CD4-positive, alpha-beta T cell treated with Interleukin-12 subunit alpha and Interleukin-12 subunit beta, for 1 hour (primary cell): ENCODE measurements around the gene OR2Y1.
A peak's percentile ranks its signal among the peaks of the same experiment; 100 is the strongest.
"Not testable (repeated sequence)": the region's sequence is repeated elsewhere in the genome, so short reads cannot be mapped to it uniquely, and the experiment has no call there.

Source experiments
- DNase-seq: peaks from one replicate; pipeline ENCODE4 v3.0.0-alpha.2; 2020

The OR2Y1 gene

GRCh38 chr5:180739958-180740357 lies at the start of gene OR2Y1:
TSS of gene OR2Y1 (minus strand) at chr5:180740058. CDS start at chr5:180740058, 0 bp downstream.
- no peak for DNase-seq

- DNase-seq = not testable (repeated sequence)
Measured at GRCh38 chr5:180788651-180789410, 49.0 kb upstream of the OR2Y1 start.

- DNase-seq = no peak
Measured at GRCh38 chr5:180787711-180788431, 48.0 kb upstream of the OR2Y1 start.

GRCh38 chr5:180786531-180787398 lies 46.9 kb upstream of the OR2Y1 start:
- DNase-seq = no peak

GRCh38 chr5:180785794-180786221 lies 46.0 kb upstream of the OR2Y1 start:
- DNase-seq = no peak

GRCh38 chr5:180785121-180785781 lies 45.4 kb upstream of the OR2Y1 start:
- no peak for DNase-seq

GRCh38 chr5:180784497-180785097 lies 44.7 kb upstream of the OR2Y1 start:
- DNase-seq = peak; percentile 78

- DNase-seq = no peak
Measured at GRCh38 chr5:180783340-180784052, 43.6 kb upstream of the OR2Y1 start.

GRCh38 chr5:180782748-180783147 lies 42.9 kb upstream of the OR2Y1 start:
- no peak for DNase-seq

- not testable (repeated sequence) for DNase-seq
Measured at GRCh38 chr5:180781900-180782326, 42.1 kb upstream of the OR2Y1 start.

GRCh38 chr5:180779985-180780610 lies 40.2 kb upstream of the OR2Y1 start:
- no peak for DNase-seq

- no peak for DNase-seq
Measured at GRCh38 chr5:180777475-180777874, 37.6 kb upstream of the OR2Y1 start.

- no peak for DNase-seq
Measured at GRCh38 chr5:180776376-180776775, 36.5 kb upstream of the OR2Y1 start.

GRCh38 chr5:180775624-180776023 lies 35.8 kb upstream of the OR2Y1 start:
- no peak for DNase-seq

GRCh38 chr5:180771839-180772238 lies 32.0 kb upstream of the OR2Y1 start:
- no peak for DNase-seq

GRCh38 chr5:180769821-180770220 lies 30.0 kb upstream of the OR2Y1 start:
- no peak for DNase-seq

GRCh38 chr5:180755601-180756000 lies 15.7 kb upstream of the OR2Y1 start:
- DNase-seq = no peak

GRCh38 chr5:180744253-180744652 lies 4.4 kb upstream of the OR2Y1 start:
- DNase-seq = no peak

- no peak for DNase-seq
Measured at GRCh38 chr5:180742727-180743126, 2.9 kb upstream of the OR2Y1 start.

GRCh38 chr5:180740953-180741352 lies 1.1 kb upstream of the OR2Y1 start:
- not testable (repeated sequence) for DNase-seq

- DNase-seq = no peak
Measured at GRCh38 chr5:180739271-180739670, 587 bp downstream of the OR2Y1 start.
